Vagina (tissue), 2 donors: ENCODE results near the gene CISH.

Source experiments
- POLR2A ChIP-seq, 2 donors: fragments of 450-650 bp; IDR thresholded peaks; one replicate each; pipeline ENCODE4 v1.6.1; 2017; ENCODE audit warnings: antibody characterized with exemption in 2 of 2, mild to moderate bottlenecking in 2 of 2, moderate library complexity in 2 of 2
- POLR2AphosphoS5 ChIP-seq, 2 donors: sonication (generic); formaldehyde crosslinking; IDR thresholded peaks; one replicate each; pipeline ENCODE4 v1.9.0; 2017; ENCODE audit warnings: antibody characterized with exemption in 2 of 2, mild to moderate bottlenecking in 2 of 2, low read depth in 1 of 2; ENCODE audit not compliant: insufficient read depth in 1 of 2
- TF ChIP-seq, protein P1 (sequence below), 3 experiments: fragments of 450-650 bp in 2 of 3; fragments of 200-600 bp in 1 of 3; sonication (generic) in 1 of 3; IDR thresholded peaks; one replicate each; pipeline ENCODE4 v1.5.1; 2017 to 2019; ENCODE audit warnings: antibody characterized with exemption in 3 of 3, mild to moderate bottlenecking in 2 of 3, moderate library complexity in 2 of 3

DNA sequence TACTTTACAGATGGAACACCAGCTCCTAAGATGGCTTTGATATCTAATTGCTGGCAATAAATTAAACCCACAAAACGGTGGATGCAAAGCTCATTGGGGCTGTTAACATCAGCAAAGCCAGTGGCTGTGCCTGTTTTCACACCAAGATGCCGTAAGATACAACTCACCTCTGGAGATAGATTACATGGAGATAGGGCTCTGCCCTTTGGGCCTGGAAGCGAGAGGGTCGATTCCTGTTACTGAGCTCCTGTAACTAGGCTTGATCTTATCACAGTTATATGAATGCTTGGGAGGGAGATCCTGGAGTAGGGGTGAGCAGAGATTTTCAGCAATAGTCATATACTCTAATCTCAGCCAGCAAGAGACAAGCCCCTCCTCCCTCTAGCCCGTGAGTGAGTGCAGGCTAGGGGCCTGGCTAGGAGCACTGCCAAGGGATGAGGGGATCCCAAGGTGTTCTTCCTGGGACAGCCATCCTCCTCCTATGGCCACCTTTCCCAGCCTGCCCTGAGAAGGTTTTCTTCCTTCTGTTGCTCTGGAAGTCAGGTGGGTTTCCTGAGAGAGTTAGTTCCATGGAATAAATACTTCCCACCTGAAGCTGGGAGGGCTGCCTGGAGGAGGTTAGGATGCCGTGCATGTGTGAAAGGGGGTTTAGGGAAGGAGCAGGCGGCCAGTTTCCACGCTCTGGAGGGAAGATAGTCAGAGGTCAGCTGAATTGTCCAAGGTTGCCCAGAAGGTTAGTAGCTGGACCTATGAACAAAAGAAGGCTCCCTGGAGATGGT lies 45.0 kb upstream of the CISH start:
- TF ChIP-seq, protein P1, sequence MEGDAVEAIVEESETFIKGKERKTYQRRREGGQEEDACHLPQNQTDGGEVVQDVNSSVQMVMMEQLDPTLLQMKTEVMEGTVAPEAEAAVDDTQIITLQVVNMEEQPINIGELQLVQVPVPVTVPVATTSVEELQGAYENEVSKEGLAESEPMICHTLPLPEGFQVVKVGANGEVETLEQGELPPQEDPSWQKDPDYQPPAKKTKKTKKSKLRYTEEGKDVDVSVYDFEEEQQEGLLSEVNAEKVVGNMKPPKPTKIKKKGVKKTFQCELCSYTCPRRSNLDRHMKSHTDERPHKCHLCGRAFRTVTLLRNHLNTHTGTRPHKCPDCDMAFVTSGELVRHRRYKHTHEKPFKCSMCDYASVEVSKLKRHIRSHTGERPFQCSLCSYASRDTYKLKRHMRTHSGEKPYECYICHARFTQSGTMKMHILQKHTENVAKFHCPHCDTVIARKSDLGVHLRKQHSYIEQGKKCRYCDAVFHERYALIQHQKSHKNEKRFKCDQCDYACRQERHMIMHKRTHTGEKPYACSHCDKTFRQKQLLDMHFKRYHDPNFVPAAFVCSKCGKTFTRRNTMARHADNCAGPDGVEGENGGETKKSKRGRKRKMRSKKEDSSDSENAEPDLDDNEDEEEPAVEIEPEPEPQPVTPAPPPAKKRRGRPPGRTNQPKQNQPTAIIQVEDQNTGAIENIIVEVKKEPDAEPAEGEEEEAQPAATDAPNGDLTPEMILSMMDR (IDR thresholded peaks at IDR 0.05): no peak
- TF ChIP-seq POLR2A (IDR thresholded peaks at IDR 0.05): no peak
- TF ChIP-seq POLR2AphosphoS5 (IDR thresholded peaks at IDR 0.05; ENCODE audit: insufficient read depth in 1 of 2, low read depth in 1 of 2): no peak
